GM18499 (cell line): Measurements from ENCODE around the gene SERINC1.

Experiments
- ATAC-seq: cut with Tn5 transposase; IDR thresholded peaks from one replicate; pipeline ENCODE4 v1.9.1; 2021; ENCODE audit warnings: moderate number of reproducible peaks; ENCODE audit not compliant: insufficient read depth, unreplicated experiment

The SERINC1 gene

DNA sequence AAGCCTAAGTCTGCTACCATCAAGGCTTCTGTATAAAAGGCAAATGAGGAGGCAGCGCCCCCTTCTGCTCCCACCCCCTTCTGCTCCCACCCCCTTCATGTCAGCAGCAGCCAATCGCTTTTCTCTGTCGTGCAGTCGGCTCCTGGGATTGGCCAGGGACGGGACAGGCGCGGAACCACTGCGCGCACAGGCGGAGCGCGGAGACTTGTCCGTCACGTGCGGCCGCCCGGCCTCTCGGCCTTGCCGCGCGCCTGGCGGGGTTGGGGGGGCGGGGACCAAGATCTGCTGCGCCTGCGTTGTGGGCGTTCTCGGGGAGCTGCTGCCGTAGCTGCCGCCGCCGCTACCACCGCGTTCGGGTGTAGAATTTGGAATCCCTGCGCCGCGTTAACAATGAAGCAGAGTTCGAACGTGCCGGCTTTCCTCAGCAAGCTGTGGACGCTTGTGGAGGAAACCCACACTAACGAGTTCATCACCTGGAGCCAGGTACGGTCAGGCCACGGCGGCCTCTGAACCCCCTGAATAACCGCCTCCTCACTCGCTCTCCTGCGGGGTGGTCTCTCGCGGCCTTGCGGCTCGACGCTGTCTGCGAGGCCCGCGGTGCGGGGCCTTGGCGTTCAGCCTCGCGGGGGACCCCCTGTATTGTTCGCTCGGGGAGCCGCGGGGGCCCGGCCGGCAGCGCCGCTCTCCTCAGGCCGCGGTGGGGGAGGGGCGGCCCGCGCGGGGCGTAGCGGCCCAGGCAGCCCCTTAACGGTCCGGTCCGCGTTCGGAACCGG lies 72.1 kb downstream of the SERINC1 start, which contains the start of gene HSF2:
TSS of gene HSF2 (plus strand) at position 305 of the 773 bp plus-strand sequence. CDS start at position 391, 86 bp downstream.
- ATAC-seq: peak; percentile 89

DNA sequence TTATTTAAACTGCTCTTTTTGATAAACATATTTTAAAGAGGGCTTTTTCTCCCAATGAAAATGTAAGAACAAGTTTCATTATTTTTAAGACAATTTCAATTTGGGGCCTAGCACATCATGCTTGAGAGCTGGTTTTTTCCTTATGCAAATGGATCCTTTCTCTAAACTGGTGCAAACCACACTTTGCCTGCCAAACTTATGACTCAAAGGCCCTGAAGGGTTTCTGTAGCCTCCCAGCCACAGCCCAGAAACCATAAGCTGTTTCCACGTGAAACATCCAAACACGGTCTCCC lies 72.6 kb downstream of the SERINC1 start:
- no peak for ATAC-seq

DNA sequence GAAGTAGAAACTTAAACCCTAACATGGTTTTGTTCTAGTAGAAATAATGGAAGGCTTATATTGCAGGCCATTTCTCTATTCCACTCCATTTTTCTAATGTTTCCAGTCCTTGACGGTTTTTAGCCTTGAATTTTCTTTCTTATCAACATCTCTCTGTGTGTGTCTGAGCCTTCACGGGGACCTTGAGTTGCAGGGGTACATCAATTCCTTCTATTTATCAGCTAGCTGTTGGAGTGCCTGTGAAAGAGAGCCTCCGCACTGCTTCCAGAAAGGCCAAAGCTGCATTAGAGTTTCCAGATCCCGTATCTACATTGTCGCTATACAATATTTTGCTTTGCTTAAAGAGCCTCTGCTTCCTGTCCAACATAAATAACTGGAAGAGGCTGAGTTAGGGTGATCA lies 77.6 kb downstream of the SERINC1 start:
- ATAC-seq: no peak

DNA sequence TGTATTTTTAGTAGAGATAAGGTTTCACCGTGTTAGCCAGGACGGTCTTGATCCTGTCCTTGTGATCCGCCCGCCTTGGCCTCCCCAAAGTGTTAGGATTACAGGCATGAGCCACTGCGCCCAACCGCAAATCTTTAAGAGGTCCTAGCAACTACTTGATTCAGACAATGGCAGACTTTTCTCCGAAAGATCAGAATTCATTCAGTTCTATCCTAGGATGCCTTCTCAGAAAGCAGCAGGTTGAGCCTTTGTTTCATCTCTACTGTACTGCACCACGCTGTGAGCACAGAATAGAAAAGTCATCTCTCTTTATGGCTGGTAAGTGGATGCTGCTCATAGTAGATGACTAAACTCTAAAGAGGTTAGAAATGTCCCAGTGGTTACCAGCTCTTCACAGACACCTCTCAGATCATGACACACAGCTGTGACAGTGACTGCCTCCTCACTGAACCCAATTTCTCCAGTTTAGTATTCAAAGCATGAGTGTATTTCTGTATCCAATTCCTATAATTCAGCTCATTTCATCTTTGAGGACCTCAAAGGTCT lies 78.2 kb downstream of the SERINC1 start:
- peak; percentile 56 for ATAC-seq
